Measurements from ENCODE around the gene LIMS3. TPM values are rescaled to one million over a fixed set of nuclear protein-coding genes. Genes with fewer than 3 reads are reported as not detected.
A peak's percentile ranks its signal among the peaks of the same experiment; 100 is the strongest.
"Not testable (repeated sequence)": the region's sequence is repeated elsewhere in the genome, so short reads cannot be mapped to it uniquely, and the experiment has no call there.

Gene LIMS3
- total RNA-seq, 2 donors from 2014 or later: 0.57 to 1.1 TPM

- not testable (repeated sequence) for H3K36me3 Mint-ChIP-seq; H3K9me3 Mint-ChIP-seq; DNase-seq (ENCODE audit: low spot score in 2 of 2); H3K27ac Mint-ChIP-seq
- ATAC-seq: peak; percentile 78 to 83
These were observed 71.4 kb downstream of the LIMS3 start for GRCh38 chr2:109969864-109970263.

GRCh38 chr2:109971710-109972109, 73.2 kb downstream of the LIMS3 start:
- not testable (repeated sequence) for ATAC-seq; H3K36me3 Mint-ChIP-seq; H3K9me3 Mint-ChIP-seq; H3K27ac Mint-ChIP-seq; DNase-seq (ENCODE audit: low spot score in 2 of 2)

Other genes starting within 250 kb of the LIMS3 start
- 10 to 100 TPM; 22.5 to 36.0 TPM for gene RGPD5, start 104.4 kb upstream of the LIMS3 start, total RNA-seq
- not detected for gene MALL, start 217.1 kb downstream of the LIMS3 start, total RNA-seq